Caco-2 (cell line): Measurements from ENCODE around the gene ERI2. TPM values are rescaled to one million over a fixed set of nuclear protein-coding genes. Genes with fewer than 3 reads are reported as not detected.

ENCODE experiments used
- BruUV-seq: library from RNA; stranded (reverse); fragments of 400-500 nt; replicated peaks from 2 replicates; lab custom pipeline; 2021; lab: Mats Ljungman, UMichigan
- CTCF ChIA-PET: fragments of 300-600 bp; sonication (Branson Sonifier 250); formaldehyde crosslinking; loops from one replicate; lab custom pipeline; 2022; ENCODE audit warnings: antibody characterized with exemption; lab: Charles Lee
- POLR2A ChIA-PET: fragments of 300-600 bp; sonication (Branson Sonifier 250); formaldehyde crosslinking; loops from one replicate; lab custom pipeline; 2022; ENCODE audit warnings: antibody characterized with exemption; lab: Charles Lee
- DNase-seq, 2 experiments: peaks; one replicate each; pipeline versions ENCODE4 v3.0.0 to v3.0.0-alpha.2; 2020 to 2022
- H3K27me3 ChIP-seq: replicated peaks from 2 replicates; pipeline ENCODE4 v1.6.0; 2011; ENCODE audit warnings: low read length; ENCODE audit not compliant: control insufficient read depth, insufficient read depth
- H3K36me3 ChIP-seq: 2 replicates; pipeline ENCODE4 v1.5.1; 2011; ENCODE audit warnings: low read length; ENCODE audit not compliant: control insufficient read depth, insufficient read depth
- H3K4me1 ChIP-seq: fragments of 250-450 bp; sonication (Bioruptor Pico); 2 replicates; pipeline ENCODE4 v1.5.1; 2020; ENCODE audit warnings: mild to moderate bottlenecking
- H3K4me3 ChIP-seq: 2 replicates; pipeline ENCODE4 v1.5.1; 2011; ENCODE audit warnings: low read depth, mild to moderate bottlenecking, control low read depth, low read length
- H3K9me3 ChIP-seq: fragments of 250-450 bp; sonication (Bioruptor Pico); 2 replicates; pipeline ENCODE4 v1.5.1; 2020; ENCODE audit warnings: mild to moderate bottlenecking, moderate library complexity
- H3K27ac Mint-ChIP-seq: one replicate; pipeline ENCODE4 v1.8.0; 2022; ENCODE audit warnings: mixed read lengths; ENCODE audit not compliant: unreplicated experiment
- H3K27me3 Mint-ChIP-seq: one replicate; pipeline ENCODE4 v1.8.0; 2022; ENCODE audit warnings: mixed read lengths; ENCODE audit not compliant: insufficient read depth, unreplicated experiment
- H3K36me3 Mint-ChIP-seq: one replicate; pipeline ENCODE4 v1.8.0; 2022; ENCODE audit warnings: mild to moderate bottlenecking, mixed read lengths; ENCODE audit not compliant: insufficient read depth, unreplicated experiment
- H3K4me1 Mint-ChIP-seq: one replicate; pipeline ENCODE4 v1.8.0; 2022; ENCODE audit warnings: low read depth, mixed read lengths; ENCODE audit not compliant: unreplicated experiment
- H3K4me3 Mint-ChIP-seq: one replicate; pipeline ENCODE4 v1.8.0; 2022; ENCODE audit warnings: mild to moderate bottlenecking, moderate library complexity, mixed read lengths; ENCODE audit not compliant: unreplicated experiment
- H3K9me3 Mint-ChIP-seq: one replicate; pipeline ENCODE4 v1.8.0; 2022; ENCODE audit warnings: mixed read lengths; ENCODE audit not compliant: unreplicated experiment
- intact Hi-C: fragments of 100-400 bp; cut with micrococcal nuclease; formaldehyde crosslinking; loops from one replicate; pipeline ENCODE4 v1.10.0; 2022; ENCODE audit not compliant: unreplicated experiment
- total RNA-seq: library from RNA; stranded (reverse); gene quantifications from 2 replicates; pipeline ENCODE4 v1.2.3, GENCODE V29; 2022
- TF ChIP-seq, protein P1 (sequence below), 2 experiments: fragments of 200-600 bp in 1 of 2; IDR thresholded peaks; 1 replicate in 1 of 2; 2 replicates in 1 of 2; pipeline versions ENCODE4 v1.5.1 to v1.8.0; 2011 to 2022; ENCODE audit warnings: antibody characterized with exemption in 1 of 2, control low read depth in 1 of 2, inconsistent platforms in 1 of 2, low read depth in 1 of 2, low read length in 1 of 2, mild to moderate bottlenecking in 1 of 2, moderate library complexity in 1 of 2; ENCODE audit not compliant: insufficient read depth in 1 of 2, severe bottlenecking in 1 of 2, unreplicated experiment in 1 of 2

Gene ERI2
- total RNA-seq, 1 experiment from 2014 or later = 24.6 TPM

DNA sequence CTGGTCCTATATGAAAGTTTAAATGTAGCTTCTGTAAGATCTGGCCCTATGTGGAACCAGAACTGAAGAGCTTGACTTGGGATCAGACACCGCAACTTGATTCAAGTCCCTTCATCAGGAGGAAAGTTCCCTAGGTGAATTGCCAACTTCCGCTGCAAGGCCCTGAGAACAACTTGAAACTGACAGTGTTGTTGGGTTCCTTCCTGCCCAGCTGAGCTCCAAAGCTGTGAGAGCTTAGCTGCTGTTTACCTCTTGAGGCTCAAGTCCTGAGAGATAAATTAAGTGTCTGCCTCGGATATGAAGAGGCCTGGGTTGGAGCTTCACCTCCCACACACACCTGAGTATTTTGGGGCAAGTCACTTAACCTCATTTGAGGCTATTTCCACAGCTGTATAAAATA lies 44.7 kb upstream of the ERI2 start:
- intact Hi-C loops = loop anchor here (1.0 to 5.0 kb wide), 7 partner anchors 86 to 451 kb away; partner anchors contain the start of gene LDAF1
- no peaks in the 10 kb centered on the region for H3K9me3 ChIP-seq
- Mint-ChIP-seq H3K27me3 (no peaks in the 10 kb centered on the region), H3K27ac (no peak overlapping the region), H3K9me3 (no peaks in the 10 kb centered on the region), H3K4me1 (peaks cover 14% of the 10 kb centered on the region), H3K36me3 (peaks cover 28% of the 10 kb centered on the region), H3K4me3 (no peak overlapping the region)
- TF ChIP-seq, protein P1, sequence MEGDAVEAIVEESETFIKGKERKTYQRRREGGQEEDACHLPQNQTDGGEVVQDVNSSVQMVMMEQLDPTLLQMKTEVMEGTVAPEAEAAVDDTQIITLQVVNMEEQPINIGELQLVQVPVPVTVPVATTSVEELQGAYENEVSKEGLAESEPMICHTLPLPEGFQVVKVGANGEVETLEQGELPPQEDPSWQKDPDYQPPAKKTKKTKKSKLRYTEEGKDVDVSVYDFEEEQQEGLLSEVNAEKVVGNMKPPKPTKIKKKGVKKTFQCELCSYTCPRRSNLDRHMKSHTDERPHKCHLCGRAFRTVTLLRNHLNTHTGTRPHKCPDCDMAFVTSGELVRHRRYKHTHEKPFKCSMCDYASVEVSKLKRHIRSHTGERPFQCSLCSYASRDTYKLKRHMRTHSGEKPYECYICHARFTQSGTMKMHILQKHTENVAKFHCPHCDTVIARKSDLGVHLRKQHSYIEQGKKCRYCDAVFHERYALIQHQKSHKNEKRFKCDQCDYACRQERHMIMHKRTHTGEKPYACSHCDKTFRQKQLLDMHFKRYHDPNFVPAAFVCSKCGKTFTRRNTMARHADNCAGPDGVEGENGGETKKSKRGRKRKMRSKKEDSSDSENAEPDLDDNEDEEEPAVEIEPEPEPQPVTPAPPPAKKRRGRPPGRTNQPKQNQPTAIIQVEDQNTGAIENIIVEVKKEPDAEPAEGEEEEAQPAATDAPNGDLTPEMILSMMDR (IDR thresholded peaks at IDR 0.05; ENCODE audit: insufficient read depth in 1 of 2, low read depth in 1 of 2, low read length in 1 of 2, severe bottlenecking in 1 of 2, unreplicated experiment in 1 of 2) = no peak
- H3K4me3 ChIP-seq = no peak overlapping the region
- no TSS peak for BruUV-seq
- DNase-seq = no peak
- POLR2A ChIA-PET = interaction anchor here (0.6 kb wide), 1 partner anchor 197 kb away, joined by 3 read pairs; no protein-coding TSS in a partner anchor
- no peaks in the 10 kb centered on the region for H3K27me3 ChIP-seq
- no peaks in the 10 kb centered on the region for H3K36me3 ChIP-seq
- CTCF ChIA-PET = interaction anchor here (1.0 to 2.4 kb wide), 4 partner anchors 49 to 250 kb away, joined by 3 to 17 read pairs (median 5); partner anchors contain the start of genes DCUN1D3 and LYRM1
- peaks cover 43% of the 10 kb centered on the region for H3K4me1 ChIP-seq

DNA sequence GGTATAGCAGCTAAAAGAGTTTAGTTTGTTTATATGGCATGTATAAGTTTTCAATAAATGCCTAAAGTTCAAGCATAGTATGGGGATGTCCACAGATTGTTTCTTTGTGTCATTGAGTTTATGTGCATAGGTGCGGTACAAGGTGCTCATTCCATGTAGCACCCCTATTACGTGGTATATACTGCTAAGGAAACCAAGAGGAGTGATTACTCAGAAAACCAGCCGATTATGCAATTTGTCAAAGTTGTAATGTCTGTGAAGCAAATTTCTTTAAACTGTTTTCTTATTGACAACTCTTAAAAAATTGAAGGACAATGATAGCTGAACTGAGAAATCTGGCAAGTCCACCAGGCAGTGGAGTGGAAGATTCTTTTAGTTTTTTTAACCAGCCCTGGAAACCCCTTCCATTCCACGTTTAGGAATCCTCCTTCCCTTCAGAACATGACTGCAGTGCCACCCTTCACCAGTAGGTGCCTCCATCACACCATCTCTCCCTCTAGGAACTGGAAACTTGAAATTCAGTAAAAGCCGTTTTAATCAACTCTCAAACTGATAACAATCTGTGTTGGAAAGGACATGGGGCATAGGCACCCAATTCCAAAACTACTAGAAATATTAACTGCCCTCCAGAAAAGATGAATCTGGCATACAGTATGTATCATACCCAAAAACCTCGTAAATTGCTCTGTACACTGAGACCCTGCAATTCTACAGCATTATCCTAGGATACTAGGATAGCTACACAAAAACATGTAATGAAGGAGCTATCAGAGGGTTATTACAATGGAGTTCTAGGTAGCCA lies 43.5 kb upstream of the ERI2 start:
- TF ChIP-seq, protein P1 (IDR thresholded peaks at IDR 0.05; ENCODE audit: insufficient read depth in 1 of 2, low read depth in 1 of 2, low read length in 1 of 2, severe bottlenecking in 1 of 2, unreplicated experiment in 1 of 2) = peak; percentile 93 to 97
- Mint-ChIP-seq H3K9me3 (no peaks in the 10 kb centered on the region), H3K4me3 (no peak overlapping the region), H3K36me3 (peaks cover 31% of the 10 kb centered on the region), H3K27me3 (no peaks in the 10 kb centered on the region), H3K27ac (no peak overlapping the region), H3K4me1 (peaks cover 14% of the 10 kb centered on the region)
- peak; percentile 58 to 78 for DNase-seq
- ChIA-PET CTCF (interaction anchor here (0.8 to 2.4 kb wide), 5 partner anchors 51 to 434 kb away, joined by 3 to 17 read pairs (median 5); partner anchors contain the start of genes DCUN1D3 and LYRM1), POLR2A (no interaction called here)
- Histone ChIP-seq H3K4me1 (peaks cover 39% of the 10 kb centered on the region), H3K36me3 (no peaks in the 10 kb centered on the region; the same call in 1 of the 2 replicates), H3K9me3 (no peaks in the 10 kb centered on the region), H3K4me3 (no peak overlapping the region), H3K27me3 (no peaks in the 10 kb centered on the region)
- BruUV-seq = no TSS peak
- intact Hi-C loops = loop anchor here (1.0 to 5.0 kb wide), 7 partner anchors 88 to 453 kb away; partner anchors contain the start of gene LDAF1

DNA sequence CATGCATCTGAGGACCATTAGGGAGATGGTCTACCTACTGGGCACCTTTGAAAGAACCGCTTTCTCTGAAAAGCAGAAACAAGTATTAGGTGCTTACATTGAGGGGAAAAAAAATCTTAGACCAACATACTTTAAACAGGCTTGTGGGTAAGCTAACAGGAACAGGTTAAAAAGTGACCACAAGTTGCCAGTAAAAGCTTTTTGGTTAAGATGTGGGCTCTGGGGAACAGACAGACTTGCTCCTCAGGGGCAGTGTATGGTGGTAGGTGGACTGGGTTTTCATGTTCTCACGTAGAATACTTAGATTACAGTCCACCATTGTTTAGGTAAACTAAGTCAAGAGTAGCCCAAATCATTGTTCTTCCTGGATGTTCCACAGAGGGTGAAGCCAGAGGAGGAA lies 41.3 kb upstream of the ERI2 start:
- H3K27me3 ChIP-seq = no peaks in the 10 kb centered on the region
- Mint-ChIP-seq H3K4me1 (no peaks in the 10 kb centered on the region), H3K4me3 (no peak overlapping the region), H3K27me3 (no peaks in the 10 kb centered on the region), H3K27ac (no peak overlapping the region), H3K36me3 (peaks cover 25% of the 10 kb centered on the region), H3K9me3 (no peaks in the 10 kb centered on the region)
- H3K36me3 ChIP-seq = no peaks in the 10 kb centered on the region; the same call in 1 of the 2 replicates
- CTCF ChIA-PET = interaction anchor here (0.7 kb wide), 1 partner anchor 74 kb away, joined by 3 read pairs; no protein-coding TSS in a partner anchor
- TF ChIP-seq, protein P1 (IDR thresholded peaks at IDR 0.05; ENCODE audit: insufficient read depth in 1 of 2, low read depth in 1 of 2, low read length in 1 of 2, severe bottlenecking in 1 of 2, unreplicated experiment in 1 of 2) = no peak
- no TSS peak for BruUV-seq
- no peak for DNase-seq
- H3K4me1 ChIP-seq = peaks cover 17% of the 10 kb centered on the region
- POLR2A ChIA-PET = no interaction called here
- H3K9me3 ChIP-seq = no peaks in the 10 kb centered on the region
- intact Hi-C loops = no loop called here
- no peak overlapping the region for H3K4me3 ChIP-seq
